Upper lobe of left lung (tissue), 4 donors: Measurements from ENCODE around the gene C16orf92.

Experiments used
- EP300 ChIP-seq, 4 donors: sonication (generic); formaldehyde crosslinking; IDR thresholded peaks; one replicate each; pipeline ENCODE4 v1.5.1; 2017; ENCODE audit warnings: antibody characterized with exemption in 4 of 4, control low read depth in 2 of 4
- POLR2A ChIP-seq, 4 donors: fragments of 450-650 bp; IDR thresholded peaks; one replicate each; pipeline ENCODE4 v1.5.1; 2016 to 2017; ENCODE audit warnings: antibody characterized with exemption in 4 of 4, mild to moderate bottlenecking in 2 of 4
- TF ChIP-seq, protein P1 (sequence below), 6 experiments: fragments of 450-650 bp in 4 of 6; fragments of 200-600 bp in 2 of 6; sonication (generic) in 2 of 6; IDR thresholded peaks; one replicate each; pipeline ENCODE4 v1.5.1; 2016 to 2019; ENCODE audit warnings: antibody characterized with exemption in 6 of 6

DNA sequence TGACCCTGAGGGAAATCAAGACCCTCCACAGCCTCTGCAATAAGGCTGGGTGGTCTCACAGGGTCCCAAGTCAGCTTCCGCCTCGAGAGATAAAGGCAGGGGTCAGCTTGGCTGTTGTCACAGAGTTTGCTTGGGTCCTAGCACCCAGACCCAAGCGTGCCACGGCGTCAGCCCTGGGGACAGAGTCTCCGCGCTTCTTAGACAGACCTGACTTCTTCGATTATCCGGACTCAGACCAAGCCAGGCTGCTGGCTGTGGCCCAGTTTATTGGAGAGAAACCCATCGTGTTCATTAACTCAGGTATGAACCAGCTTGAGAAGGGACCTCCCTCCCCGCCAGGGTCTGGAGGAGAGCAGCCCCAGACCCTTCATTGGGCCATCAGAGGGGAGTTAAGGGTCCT, 588 bp downstream of the C16orf92 start:
- TF ChIP-seq, protein P1, sequence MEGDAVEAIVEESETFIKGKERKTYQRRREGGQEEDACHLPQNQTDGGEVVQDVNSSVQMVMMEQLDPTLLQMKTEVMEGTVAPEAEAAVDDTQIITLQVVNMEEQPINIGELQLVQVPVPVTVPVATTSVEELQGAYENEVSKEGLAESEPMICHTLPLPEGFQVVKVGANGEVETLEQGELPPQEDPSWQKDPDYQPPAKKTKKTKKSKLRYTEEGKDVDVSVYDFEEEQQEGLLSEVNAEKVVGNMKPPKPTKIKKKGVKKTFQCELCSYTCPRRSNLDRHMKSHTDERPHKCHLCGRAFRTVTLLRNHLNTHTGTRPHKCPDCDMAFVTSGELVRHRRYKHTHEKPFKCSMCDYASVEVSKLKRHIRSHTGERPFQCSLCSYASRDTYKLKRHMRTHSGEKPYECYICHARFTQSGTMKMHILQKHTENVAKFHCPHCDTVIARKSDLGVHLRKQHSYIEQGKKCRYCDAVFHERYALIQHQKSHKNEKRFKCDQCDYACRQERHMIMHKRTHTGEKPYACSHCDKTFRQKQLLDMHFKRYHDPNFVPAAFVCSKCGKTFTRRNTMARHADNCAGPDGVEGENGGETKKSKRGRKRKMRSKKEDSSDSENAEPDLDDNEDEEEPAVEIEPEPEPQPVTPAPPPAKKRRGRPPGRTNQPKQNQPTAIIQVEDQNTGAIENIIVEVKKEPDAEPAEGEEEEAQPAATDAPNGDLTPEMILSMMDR (IDR thresholded peaks at IDR 0.05): no peak
- no peak for TF ChIP-seq EP300 (IDR thresholded peaks at IDR 0.05)
- TF ChIP-seq POLR2A (IDR thresholded peaks at IDR 0.05): no peak
